Endothelial cell (in vitro differentiated cells): ENCODE results near the gene SMPDL3A. TPM values are rescaled to one million over a fixed set of nuclear protein-coding genes. Genes with fewer than 3 reads are reported as not detected.

Experiments
- DNase-seq: peaks from one replicate; pipeline ENCODE4 v3.0.0; 2021; ENCODE audit warnings: low spot score
- H3K27ac Mint-ChIP-seq: one replicate; pipeline ENCODE4 v1.8.0; 2021; ENCODE audit warnings: mixed read lengths, inconsistent platforms; ENCODE audit not compliant: unreplicated experiment
- H3K27me3 Mint-ChIP-seq: one replicate; pipeline ENCODE4 v1.8.0; 2021; ENCODE audit warnings: mild to moderate bottlenecking, moderate library complexity, mixed read lengths, inconsistent platforms; ENCODE audit not compliant: unreplicated experiment
- H3K36me3 Mint-ChIP-seq: one replicate; pipeline ENCODE4 v1.8.0; 2021; ENCODE audit warnings: mild to moderate bottlenecking, low read depth, mixed read lengths, inconsistent platforms; ENCODE audit not compliant: unreplicated experiment
- H3K4me1 Mint-ChIP-seq: one replicate; pipeline ENCODE4 v1.8.0; 2021; ENCODE audit warnings: mild to moderate bottlenecking, mixed read lengths, inconsistent platforms; ENCODE audit not compliant: unreplicated experiment
- H3K4me3 Mint-ChIP-seq: one replicate; pipeline ENCODE4 v1.8.0; 2021; ENCODE audit warnings: mild to moderate bottlenecking, mixed read lengths, inconsistent platforms; ENCODE audit not compliant: unreplicated experiment
- H3K9me3 Mint-ChIP-seq: one replicate; pipeline ENCODE4 v1.8.0; 2021; ENCODE audit warnings: mixed read lengths, inconsistent platforms; ENCODE audit not compliant: unreplicated experiment
- CTCF ChIP-seq: fragments of 200-600 bp; sonication (generic); IDR thresholded peaks from one replicate; pipeline ENCODE4 v1.5.0; 2021; ENCODE audit warnings: antibody characterized with exemption; ENCODE audit not compliant: unreplicated experiment
- total RNA-seq: library from RNA; stranded (reverse); fragmentation: NEBNext Ultra II Directional; extraction: Animal tissue kit (Norgen Biotek cat#: 25700); gene quantifications from one replicate; pipeline ENCODE4 v1.2.1, GENCODE V29; 2021; ENCODE audit not compliant: unreplicated experiment

Gene SMPDL3A
- total RNA-seq, 1 donor from 2014 or later: 10.3 TPM

- Mint-ChIP-seq H3K36me3 (peaks cover 1% of the 10 kb centered on the region), H3K4me1 (peaks cover 6% of the 10 kb centered on the region), H3K27me3 (peaks cover 3% of the 10 kb centered on the region), H3K9me3 (no peaks in the 10 kb centered on the region), H3K4me3 (no peak overlapping the region), H3K27ac (no peak overlapping the region)
- TF ChIP-seq CTCF: no peak
- DNase-seq: no peak
Observed at GRCh38 chr6:122753000-122753687, 35.9 kb upstream of the SMPDL3A start.

- Mint-ChIP-seq H3K36me3 (no peaks in the 10 kb centered on the region), H3K4me1 (peaks cover 6% of the 10 kb centered on the region), H3K27ac (no peak overlapping the region), H3K27me3 (peaks cover 3% of the 10 kb centered on the region), H3K4me3 (no peak overlapping the region), H3K9me3 (no peaks in the 10 kb centered on the region)
- no peak for DNase-seq
- TF ChIP-seq CTCF: no peak
Observed at GRCh38 chr6:122753688-122754056, 35.4 kb upstream of the SMPDL3A start.

DNA sequence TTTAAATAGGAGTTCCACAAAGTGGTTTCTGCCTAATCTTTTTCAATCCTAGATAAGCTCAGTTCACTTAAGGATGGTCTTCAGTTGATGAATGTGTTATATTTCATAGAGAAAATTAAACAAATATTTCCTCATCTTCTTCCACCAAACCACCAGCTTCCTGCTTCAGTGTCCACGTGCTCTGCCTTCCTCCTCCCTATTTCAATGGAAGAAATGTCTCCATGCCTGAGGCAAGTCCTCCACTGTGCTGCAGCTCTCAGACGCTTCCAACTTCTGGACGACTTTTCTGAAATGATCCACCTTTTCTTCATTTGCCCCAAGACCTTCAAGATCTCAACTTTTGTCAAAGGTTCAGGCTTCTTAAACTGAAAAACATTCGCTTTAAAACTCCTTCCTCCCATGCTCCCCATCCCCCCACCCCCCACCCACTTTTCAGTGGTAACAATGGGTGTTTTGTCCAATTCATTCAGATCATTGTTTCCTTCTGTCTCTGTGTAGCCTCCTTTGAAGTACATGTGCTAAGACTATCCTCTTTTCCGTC, 34.8 kb upstream of the SMPDL3A start:
- peaks cover 3% of the 10 kb centered on the region for H3K27me3 Mint-ChIP-seq
- TF ChIP-seq CTCF: no peak
- no peak overlapping the region for H3K4me3 Mint-ChIP-seq
- DNase-seq: no peak
- H3K4me1 Mint-ChIP-seq: peaks cover 6% of the 10 kb centered on the region
- H3K9me3 Mint-ChIP-seq: no peaks in the 10 kb centered on the region
- H3K27ac Mint-ChIP-seq: no peak overlapping the region
- no peaks in the 10 kb centered on the region for H3K36me3 Mint-ChIP-seq

DNA sequence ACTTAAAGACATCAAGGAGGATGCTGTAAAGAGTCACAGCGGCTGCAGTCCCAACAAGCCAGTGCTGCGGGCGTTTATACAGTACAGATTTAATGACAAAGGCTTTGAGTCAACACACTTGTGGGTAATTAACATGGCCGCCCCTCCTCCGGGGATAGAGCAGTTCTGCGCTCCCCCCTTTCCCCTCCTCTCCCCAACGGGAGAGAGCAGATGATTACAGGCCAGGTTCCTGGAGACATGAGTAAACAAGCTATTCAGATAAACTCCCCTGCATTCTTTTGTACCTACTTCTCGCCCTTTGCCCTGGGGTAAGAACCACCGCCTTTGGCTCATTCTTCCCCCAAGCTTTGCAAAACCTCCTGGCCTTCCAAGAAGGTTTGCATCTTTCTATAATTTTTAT, 33.2 kb upstream of the SMPDL3A start:
- H3K36me3 Mint-ChIP-seq: no peaks in the 10 kb centered on the region
- no peak overlapping the region for H3K27ac Mint-ChIP-seq
- H3K4me1 Mint-ChIP-seq: peaks cover 6% of the 10 kb centered on the region
- no peak for DNase-seq
- H3K27me3 Mint-ChIP-seq: peaks cover 3% of the 10 kb centered on the region
- TF ChIP-seq CTCF: no peak
- H3K9me3 Mint-ChIP-seq: no peaks in the 10 kb centered on the region
- no peak overlapping the region for H3K4me3 Mint-ChIP-seq

DNA sequence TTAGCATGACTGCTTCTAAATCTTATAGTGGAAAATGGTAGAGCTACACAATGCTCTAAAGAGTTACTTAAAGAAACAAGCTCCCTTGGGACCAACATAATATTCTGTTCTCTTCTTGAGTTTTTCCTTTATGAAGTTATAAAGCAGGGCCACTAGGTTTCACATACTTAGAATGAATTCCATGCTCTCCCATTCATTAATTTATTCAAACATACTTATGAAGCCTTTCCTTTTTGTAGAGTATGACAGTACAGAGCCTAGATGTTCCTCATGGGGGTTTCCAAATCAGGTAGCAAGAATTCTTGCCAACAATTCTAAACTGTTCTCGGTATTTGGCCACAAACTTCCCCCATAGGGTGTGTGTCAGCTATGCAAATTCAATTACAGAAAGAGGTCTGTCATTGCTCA, 30.1 kb upstream of the SMPDL3A start:
- Mint-ChIP-seq H3K27ac (no peak overlapping the region), H3K36me3 (no peaks in the 10 kb centered on the region), H3K4me1 (peaks cover 6% of the 10 kb centered on the region), H3K9me3 (no peaks in the 10 kb centered on the region), H3K27me3 (peaks cover 3% of the 10 kb centered on the region), H3K4me3 (no peak overlapping the region)
- DNase-seq: no peak
- TF ChIP-seq CTCF: no peak
